HepG2 (cell line): ENCODE measurements around the gene CNTN4. TPM values are rescaled to one million over a fixed set of nuclear protein-coding genes. Genes with fewer than 3 reads are reported as not detected.

Experiments
- ATAC-seq: fragments of 200-7000 bp; cut with Tn5 transposase; 3 replicates; pipeline ENCODE4 v1.9.1; 2020; ENCODE audit warnings: mild to moderate bottlenecking, moderate library complexity
- BruUV-seq: library from RNA; stranded (reverse); fragments of 400-500 nt; replicated peaks from 2 replicates; lab custom pipeline; 2021; lab: Mats Ljungman, UMichigan
- CTCF ChIA-PET: fragments of 300-600 bp; formaldehyde crosslinking; extraction: SDS; loops from one replicate; lab custom pipeline; 2021; ENCODE audit warnings: low total read pairs, inconsistent platforms, low intra/inter-chr PET ratio; lab: Yijun Ruan, JAX
- POLR2A ChIA-PET: fragments of 350-600 bp; sonication (Branson Sonifier 250); formaldehyde crosslinking; loops from one replicate; lab custom pipeline; 2020; ENCODE audit warnings: antibody characterized with exemption, inconsistent platforms; lab: Yijun Ruan, JAX
- DNase-seq: peaks from one replicate; pipeline ENCODE4 v3.0.0-alpha.2; 2015; ENCODE audit warnings: low spot score
- FAIRE-seq: peaks from 3 replicates; lab custom pipeline; 2011; peaks lifted over from hg19 to GRCh38; lab: Jason Lieb, UNC
- H2AFZ ChIP-seq: one replicate; pipeline ENCODE4 v1.6.1; 2011; ENCODE audit warnings: low read length, inconsistent platforms
- H3K27ac ChIP-seq: fragments of 300-600 bp; 3 replicates; pipeline ENCODE4 v1.8.0; 2011; ENCODE audit warnings: mixed run types, mild to moderate bottlenecking, mixed read lengths, low read length, inconsistent platforms; ENCODE audit not compliant: insufficient read depth; ENCODE audit errors: extremely low read length
- H3K27me3 ChIP-seq, 2 experiments: fragments of 200-600 bp in 1 of 2; 2 replicates in 1 of 2; 3 replicates in 1 of 2; pipeline versions ENCODE4 v1.6.0 to v1.8.0; 2011; ENCODE audit warnings: low read length in 2 of 2, mild to moderate bottlenecking in 2 of 2, moderate library complexity in 2 of 2, inconsistent platforms in 1 of 2; ENCODE audit not compliant: insufficient read depth in 2 of 2, control insufficient read depth in 1 of 2
- H3K36me3 ChIP-seq, 2 experiments: fragments of 200-600 bp in 1 of 2; replicated peaks in 1 of 2; 2 replicates in 1 of 2; 3 replicates in 1 of 2; pipeline versions ENCODE4 v1.5.1 to v1.8.0; 2011; ENCODE audit warnings: low read length in 2 of 2, inconsistent platforms in 1 of 2; ENCODE audit not compliant: insufficient read depth in 2 of 2, control insufficient read depth in 1 of 2
- H3K4me1 ChIP-seq: 2 replicates; pipeline ENCODE4 v1.5.1; 2012; ENCODE audit warnings: low read length, inconsistent platforms; ENCODE audit not compliant: insufficient read depth
- H3K4me2 ChIP-seq: 2 replicates; pipeline ENCODE4 v1.6.0; 2011; ENCODE audit warnings: low read depth, low read length, inconsistent platforms
- H3K4me3 ChIP-seq, 3 experiments: fragments of 200-600 bp in 1 of 3; sonication (generic), shearing (Covaris generic) in 1 of 3; replicated peaks in 1 of 3; 2 replicates each; pipeline ENCODE4 v1.5.1; 2011 to 2016; ENCODE audit warnings: low read length in 3 of 3, inconsistent platforms in 2 of 3, low read depth in 2 of 3, mild to moderate bottlenecking in 2 of 3, control low read depth in 1 of 3, mixed read lengths in 1 of 3; ENCODE audit not compliant: insufficient read depth in 1 of 3
- H3K79me2 ChIP-seq: one replicate; pipeline ENCODE4 v1.6.1; 2011; ENCODE audit warnings: low read length, inconsistent platforms; ENCODE audit not compliant: insufficient read depth
- H3K9ac ChIP-seq: 2 replicates; pipeline ENCODE4 v1.6.0; 2011; ENCODE audit warnings: mild to moderate bottlenecking, low read depth, low read length, inconsistent platforms; ENCODE audit not compliant: insufficient read depth
- H3K9me3 ChIP-seq: 2 replicates; pipeline ENCODE4 v1.5.1; 2012; ENCODE audit warnings: mild to moderate bottlenecking, low read length
- H4K20me1 ChIP-seq: 2 replicates; pipeline ENCODE4 v1.6.0; 2011; ENCODE audit warnings: inconsistent platforms, mild to moderate bottlenecking, low read length, moderate library complexity; ENCODE audit not compliant: insufficient read depth
- ADNP ChIP-seq: sonication (generic); formaldehyde crosslinking; IDR thresholded peaks from 2 replicates; pipeline ENCODE4 v1.4.0; 2020; ENCODE audit warnings: missing genetic modification reagents
- CREB3 ChIP-seq: sonication (generic); formaldehyde crosslinking; IDR thresholded peaks from 2 replicates; pipeline ENCODE4 v1.5.0; 2020; ENCODE audit warnings: missing genetic modification reagents
- ELF1 ChIP-seq: sonication (generic); formaldehyde crosslinking; IDR thresholded peaks from 2 replicates; pipeline ENCODE4 v1.4.0; 2020; ENCODE audit warnings: missing genetic modification reagents
- ZNF12 ChIP-seq: sonication (generic); formaldehyde crosslinking; IDR thresholded peaks from 2 replicates; pipeline ENCODE4 v1.5.0; 2020; ENCODE audit warnings: missing genetic modification reagents
- ZNF496 ChIP-seq: sonication (generic); formaldehyde crosslinking; IDR thresholded peaks from 2 replicates; pipeline ENCODE4 v1.8.1; 2023; ENCODE audit warnings: mild to moderate bottlenecking, moderate library complexity, missing genetic modification reagents; ENCODE audit not compliant: insufficient replicate concordance
- ZNF720 ChIP-seq: sonication (generic); formaldehyde crosslinking; IDR thresholded peaks from 2 replicates; pipeline ENCODE4 v1.4.0; 2020; ENCODE audit warnings: missing genetic modification reagents
- ZNF784 ChIP-seq: sonication (generic); formaldehyde crosslinking; IDR thresholded peaks from 2 replicates; pipeline ENCODE4 v1.5.1; 2020; ENCODE audit warnings: missing genetic modification reagents, mild to moderate bottlenecking, borderline replicate concordance
- WGBS: methylation state at CpG from one replicate; pipeline ENCODE4 v1.1.6; 2017; ENCODE audit warnings: low lambda C conversion rate; 5-methylcytosine and 5-hydroxymethylcytosine counted together
- in situ Hi-C: cut with HindIII; loops from 2 replicates; pipeline ENCODE4 v1.10.0; 2017; ENCODE audit warnings: low pct_unique_long_range_greater_than_20kb; ENCODE audit not compliant: extremely low pct_ligation_motif_present
- intact Hi-C: fragments of 100-400 bp; cut with micrococcal nuclease; formaldehyde crosslinking; loops from one replicate; pipeline ENCODE4 v1.10.0; 2022; ENCODE audit not compliant: unreplicated experiment
- polyA plus RNA-seq, 8 experiments: library from polyadenylated mRNA; depleted of rRNA in 3 of 8; stranded (reverse) in 7 of 8; unstranded in 1 of 8; fragments of >200 nt; fragmentation: Illumina TruSeq in 4 of 8; extraction: Trizol in 4 of 8; gene quantifications; 2 replicates each; pipeline versions ENCODE4 v1.2.1 to v1.2.3, GENCODE V29; 2011 to 2016; ENCODE audit warnings: low read depth in 4 of 8, missing spikeins in 1 of 8, mixed read lengths in 1 of 8; ENCODE audit not compliant: insufficient read depth in 1 of 8
- total RNA-seq, 5 experiments: library from RNA; depleted of rRNA; stranded (reverse); fragments of >200 nt; fragmentation: Illumina TruSeq; extraction: Trizol; gene quantifications; 2 replicates each; pipeline ENCODE4 v1.2.3, GENCODE V29; 2016; ENCODE audit warnings: low read depth in 1 of 5
- TF ChIP-seq, protein P1 (sequence below): IDR thresholded peaks from 2 replicates; pipeline ENCODE4 v1.6.1; 2016; ENCODE audit warnings: missing compliant biosample characterization, missing genetic modification reagents, borderline replicate concordance
- TF ChIP-seq, protein P2 (sequence below): IDR thresholded peaks from 2 replicates; pipeline ENCODE4 v1.6.1; 2016; ENCODE audit warnings: mild to moderate bottlenecking, missing biosample characterization, missing genetic modification reagents
- TF ChIP-seq, protein P3 (sequence below): fragments of 450-650 bp; IDR thresholded peaks from 2 replicates; pipeline ENCODE4 v1.6.1; 2017; ENCODE audit warnings: mild to moderate bottlenecking

The CNTN4 gene
- total and polyA plus RNA-seq, 2 of the 13 experiments (the other 11 are each of a cell fraction or from before 2014, with no cell fraction given): 0.01 to 0.13 TPM

DNA sequence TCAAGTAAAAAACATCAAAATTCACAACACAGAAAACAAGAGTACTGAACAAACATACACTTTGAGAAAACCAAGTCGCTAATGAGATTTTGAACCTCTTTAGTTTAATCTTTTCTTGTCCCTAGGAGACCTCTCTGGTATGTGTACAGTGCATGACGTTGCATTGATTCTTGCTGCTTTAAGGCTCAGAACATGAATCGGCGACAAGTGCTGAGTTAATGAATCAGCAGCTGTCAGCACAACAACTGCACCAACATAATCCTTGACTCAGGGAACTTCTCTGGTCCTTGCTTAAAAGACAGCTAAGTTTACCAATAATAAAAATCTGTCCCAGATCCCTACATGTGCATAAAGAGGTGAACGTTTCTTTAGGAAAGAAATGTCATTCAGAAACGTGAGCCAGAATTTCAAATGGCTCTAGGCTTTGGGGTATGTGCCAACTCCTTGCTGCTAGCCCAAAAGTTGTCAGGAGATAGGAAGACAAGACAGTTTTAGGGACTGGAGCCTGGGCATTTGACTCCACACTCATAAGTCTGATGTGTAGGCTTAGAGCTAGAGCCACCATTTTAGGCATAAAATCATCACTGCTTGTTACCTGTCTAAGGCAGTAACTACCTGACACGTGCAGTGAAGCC, 924.6 kb downstream of the CNTN4 start (continued):
- TF ChIP-seq, protein P1, sequence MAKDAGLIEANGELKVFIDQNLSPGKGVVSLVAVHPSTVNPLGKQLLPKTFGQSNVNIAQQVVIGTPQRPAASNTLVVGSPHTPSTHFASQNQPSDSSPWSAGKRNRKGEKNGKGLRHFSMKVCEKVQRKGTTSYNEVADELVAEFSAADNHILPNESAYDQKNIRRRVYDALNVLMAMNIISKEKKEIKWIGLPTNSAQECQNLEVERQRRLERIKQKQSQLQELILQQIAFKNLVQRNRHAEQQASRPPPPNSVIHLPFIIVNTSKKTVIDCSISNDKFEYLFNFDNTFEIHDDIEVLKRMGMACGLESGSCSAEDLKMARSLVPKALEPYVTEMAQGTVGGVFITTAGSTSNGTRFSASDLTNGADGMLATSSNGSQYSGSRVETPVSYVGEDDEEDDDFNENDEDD: no peak
- TF ChIP-seq ADNP (CRISPR knock-in tag) (no peak), ZNF12 (CRISPR knock-in tag) (no peak), ZNF496 (CRISPR knock-in tag) (no peak), ZNF720 (CRISPR knock-in tag) (no peak), ZNF784 (CRISPR knock-in tag) (no peak)
- TF ChIP-seq, protein P2, sequence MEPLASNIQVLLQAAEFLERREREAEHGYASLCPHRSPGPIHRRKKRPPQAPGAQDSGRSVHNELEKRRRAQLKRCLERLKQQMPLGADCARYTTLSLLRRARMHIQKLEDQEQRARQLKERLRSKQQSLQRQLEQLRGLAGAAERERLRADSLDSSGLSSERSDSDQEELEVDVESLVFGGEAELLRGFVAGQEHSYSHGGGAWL (CRISPR knock-in tag): no peak
- TF ChIP-seq, all 625 proteins: peak for 0

DNA sequence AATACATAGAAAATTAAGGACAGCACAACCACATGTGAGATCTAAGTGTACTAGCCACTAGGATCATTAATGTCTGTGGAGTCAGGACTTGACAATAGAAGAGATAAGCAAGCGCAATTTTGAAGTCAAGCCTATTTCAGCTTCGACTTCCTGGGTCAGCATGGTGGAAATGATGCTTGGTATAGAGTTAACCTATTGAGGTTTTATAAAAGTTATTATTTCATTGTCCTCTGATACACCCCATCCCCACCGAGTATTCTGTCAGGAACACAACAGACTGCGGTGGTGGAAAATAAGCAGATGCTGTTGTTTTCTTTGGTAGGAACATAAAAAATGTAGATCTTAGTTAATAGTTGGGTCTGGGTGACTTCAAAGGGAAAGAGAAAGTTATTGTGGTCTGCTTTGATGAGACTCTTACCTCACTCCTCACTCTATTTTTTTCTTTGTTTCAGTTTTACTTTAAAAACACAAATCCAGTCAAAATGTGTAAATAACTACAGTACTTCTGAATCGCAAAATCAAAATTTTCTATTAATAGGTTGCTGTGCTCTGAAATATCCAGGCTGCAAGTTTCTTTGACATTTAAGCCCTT, 929.4 kb downstream of the CNTN4 start:
- H3K9ac ChIP-seq: no peak overlapping the region
- CTCF ChIA-PET: no interaction called here
- TF ChIP-seq, protein P3, sequence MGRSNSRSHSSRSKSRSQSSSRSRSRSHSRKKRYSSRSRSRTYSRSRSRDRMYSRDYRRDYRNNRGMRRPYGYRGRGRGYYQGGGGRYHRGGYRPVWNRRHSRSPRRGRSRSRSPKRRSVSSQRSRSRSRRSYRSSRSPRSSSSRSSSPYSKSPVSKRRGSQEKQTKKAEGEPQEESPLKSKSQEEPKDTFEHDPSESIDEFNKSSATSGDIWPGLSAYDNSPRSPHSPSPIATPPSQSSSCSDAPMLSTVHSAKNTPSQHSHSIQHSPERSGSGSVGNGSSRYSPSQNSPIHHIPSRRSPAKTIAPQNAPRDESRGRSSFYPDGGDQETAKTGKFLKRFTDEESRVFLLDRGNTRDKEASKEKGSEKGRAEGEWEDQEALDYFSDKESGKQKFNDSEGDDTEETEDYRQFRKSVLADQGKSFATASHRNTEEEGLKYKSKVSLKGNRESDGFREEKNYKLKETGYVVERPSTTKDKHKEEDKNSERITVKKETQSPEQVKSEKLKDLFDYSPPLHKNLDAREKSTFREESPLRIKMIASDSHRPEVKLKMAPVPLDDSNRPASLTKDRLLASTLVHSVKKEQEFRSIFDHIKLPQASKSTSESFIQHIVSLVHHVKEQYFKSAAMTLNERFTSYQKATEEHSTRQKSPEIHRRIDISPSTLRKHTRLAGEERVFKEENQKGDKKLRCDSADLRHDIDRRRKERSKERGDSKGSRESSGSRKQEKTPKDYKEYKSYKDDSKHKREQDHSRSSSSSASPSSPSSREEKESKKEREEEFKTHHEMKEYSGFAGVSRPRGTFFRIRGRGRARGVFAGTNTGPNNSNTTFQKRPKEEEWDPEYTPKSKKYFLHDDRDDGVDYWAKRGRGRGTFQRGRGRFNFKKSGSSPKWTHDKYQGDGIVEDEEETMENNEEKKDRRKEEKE: no peak
- TF ChIP-seq CREB3 (CRISPR knock-in tag): no peak
- TF ChIP-seq ELF1 (CRISPR knock-in tag): no peak
- peaks cover 0 to 11% of the 10 kb centered on the region in 2 experiments; a peak in 1 of 5 replicates for H3K27me3 ChIP-seq
- no peaks in the 10 kb centered on the region for H3K36me3 ChIP-seq
- no peaks in the 10 kb centered on the region for H3K9me3 ChIP-seq
- POLR2A ChIA-PET: no interaction called here
- H2AFZ ChIP-seq: no peak overlapping the region
- FAIRE-seq: no peak
- ATAC-seq: no peak
- intact Hi-C loops (no loop called here), in situ Hi-C loops (no loop called here)
- WGBS: 0% methylated on average over 5 of the region's 5 CpGs
- H3K27ac ChIP-seq: no peak overlapping the region
- BruUV-seq: no TSS peak
- no peaks in the 10 kb centered on the region for H3K4me1 ChIP-seq
- no peak overlapping the region for H3K4me3 ChIP-seq
- H3K79me2 ChIP-seq: no peaks in the 10 kb centered on the region
- no peak for DNase-seq
- H4K20me1 ChIP-seq: no peaks in the 10 kb centered on the region
- H3K4me2 ChIP-seq: no peak overlapping the region
